ENCODE results near the gene SYNM.

The SYNM gene

DNA sequence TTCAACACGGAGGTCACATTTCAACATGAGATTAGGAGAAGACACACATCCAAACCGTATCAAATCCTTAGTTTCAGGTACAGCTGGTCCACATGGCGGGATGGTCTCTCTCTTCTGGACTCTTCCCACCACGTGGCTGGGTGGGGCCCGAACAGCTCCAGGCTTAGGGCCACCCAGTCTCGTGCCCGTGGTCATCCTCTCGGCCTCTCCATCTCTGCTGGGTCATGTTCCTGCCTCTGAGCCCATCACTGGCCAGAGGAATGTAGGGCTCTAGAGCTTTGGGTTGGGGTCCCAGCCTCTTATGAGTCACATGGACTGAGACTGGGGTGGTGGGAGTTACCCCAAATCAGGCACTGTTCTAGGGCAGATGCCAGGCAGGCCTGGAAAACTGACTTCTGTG lies 12.2 kb downstream of the SYNM start:
- no peak for TF ChIP-seq TAF1 (IDR thresholded peaks at IDR 0.05; ENCODE audit: borderline replicate concordance, insufficient read depth, low read length)

GRCh38 chr15:99117563-99118257 lies 12.8 kb downstream of the SYNM start:
- TF ChIP-seq FOXP2 (optimal IDR thresholded peaks at IDR 0.05; ENCODE audit: borderline replicate concordance, extremely low read depth, extremely low read length, insufficient read depth) (no peak), POLR2AphosphoS5 (IDR thresholded peaks at IDR 0.05; ENCODE audit: low read depth, low read length) (no peak), TAF1 (IDR thresholded peaks at IDR 0.05; ENCODE audit: borderline replicate concordance, insufficient read depth, low read length) (no peak), SIN3A (IDR thresholded peaks at IDR 0.05; ENCODE audit: borderline replicate concordance, insufficient read depth, low read length) (no peak)
- TF ChIP-seq, protein P1, sequence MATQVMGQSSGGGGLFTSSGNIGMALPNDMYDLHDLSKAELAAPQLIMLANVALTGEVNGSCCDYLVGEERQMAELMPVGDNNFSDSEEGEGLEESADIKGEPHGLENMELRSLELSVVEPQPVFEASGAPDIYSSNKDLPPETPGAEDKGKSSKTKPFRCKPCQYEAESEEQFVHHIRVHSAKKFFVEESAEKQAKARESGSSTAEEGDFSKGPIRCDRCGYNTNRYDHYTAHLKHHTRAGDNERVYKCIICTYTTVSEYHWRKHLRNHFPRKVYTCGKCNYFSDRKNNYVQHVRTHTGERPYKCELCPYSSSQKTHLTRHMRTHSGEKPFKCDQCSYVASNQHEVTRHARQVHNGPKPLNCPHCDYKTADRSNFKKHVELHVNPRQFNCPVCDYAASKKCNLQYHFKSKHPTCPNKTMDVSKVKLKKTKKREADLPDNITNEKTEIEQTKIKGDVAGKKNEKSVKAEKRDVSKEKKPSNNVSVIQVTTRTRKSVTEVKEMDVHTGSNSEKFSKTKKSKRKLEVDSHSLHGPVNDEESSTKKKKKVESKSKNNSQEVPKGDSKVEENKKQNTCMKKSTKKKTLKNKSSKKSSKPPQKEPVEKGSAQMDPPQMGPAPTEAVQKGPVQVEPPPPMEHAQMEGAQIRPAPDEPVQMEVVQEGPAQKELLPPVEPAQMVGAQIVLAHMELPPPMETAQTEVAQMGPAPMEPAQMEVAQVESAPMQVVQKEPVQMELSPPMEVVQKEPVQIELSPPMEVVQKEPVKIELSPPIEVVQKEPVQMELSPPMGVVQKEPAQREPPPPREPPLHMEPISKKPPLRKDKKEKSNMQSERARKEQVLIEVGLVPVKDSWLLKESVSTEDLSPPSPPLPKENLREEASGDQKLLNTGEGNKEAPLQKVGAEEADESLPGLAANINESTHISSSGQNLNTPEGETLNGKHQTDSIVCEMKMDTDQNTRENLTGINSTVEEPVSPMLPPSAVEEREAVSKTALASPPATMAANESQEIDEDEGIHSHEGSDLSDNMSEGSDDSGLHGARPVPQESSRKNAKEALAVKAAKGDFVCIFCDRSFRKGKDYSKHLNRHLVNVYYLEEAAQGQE (IDR thresholded peaks at IDR 0.05; ENCODE audit: insufficient read depth in 1 of 2, low read depth in 2 of 2, low read length in 2 of 2), result no peak

DNA sequence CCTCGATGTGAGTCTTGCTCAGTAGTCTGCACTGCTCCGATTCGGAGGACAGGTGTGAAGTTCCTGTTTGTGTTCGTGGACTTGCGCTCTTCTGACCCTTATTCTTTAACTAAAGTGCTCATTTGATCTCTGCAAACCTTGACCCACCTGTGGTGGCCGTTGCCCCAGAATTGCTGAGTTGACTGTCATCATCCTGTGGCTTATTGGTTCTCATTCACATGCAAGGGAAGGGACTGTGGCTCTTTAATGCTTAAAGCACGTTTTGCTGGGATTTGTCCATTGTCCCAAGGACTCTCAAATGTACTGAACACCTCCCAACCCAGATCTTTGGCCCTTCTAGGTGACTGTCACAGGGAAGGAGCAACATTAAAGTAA lies 13.4 kb downstream of the SYNM start:
- TF ChIP-seq, protein P1 (IDR thresholded peaks at IDR 0.05; ENCODE audit: insufficient read depth in 1 of 2, low read depth in 2 of 2, low read length in 2 of 2), result no peak
- TF ChIP-seq SIN3A (IDR thresholded peaks at IDR 0.05; ENCODE audit: borderline replicate concordance, insufficient read depth, low read length), result no peak
- no peak for TF ChIP-seq FOXP2 (optimal IDR thresholded peaks at IDR 0.05; ENCODE audit: borderline replicate concordance, extremely low read depth, extremely low read length, insufficient read depth)
- no peak for TF ChIP-seq POLR2AphosphoS5 (IDR thresholded peaks at IDR 0.05; ENCODE audit: low read depth, low read length)
- TF ChIP-seq TAF1 (IDR thresholded peaks at IDR 0.05; ENCODE audit: borderline replicate concordance, insufficient read depth, low read length), result no peak

- TF ChIP-seq TAF1 (IDR thresholded peaks at IDR 0.05; ENCODE audit: borderline replicate concordance, insufficient read depth, low read length) (no peak), SIN3A (IDR thresholded peaks at IDR 0.05; ENCODE audit: borderline replicate concordance, insufficient read depth, low read length) (no peak), POLR2AphosphoS5 (IDR thresholded peaks at IDR 0.05; ENCODE audit: low read depth, low read length) (no peak), FOXP2 (optimal IDR thresholded peaks at IDR 0.05; ENCODE audit: borderline replicate concordance, extremely low read depth, extremely low read length, insufficient read depth) (no peak)
- TF ChIP-seq, protein P1 (IDR thresholded peaks at IDR 0.05; ENCODE audit: insufficient read depth in 1 of 2, low read depth in 2 of 2, low read length in 2 of 2), result no peak
Measured at GRCh38 chr15:99118801-99119546, 14.1 kb downstream of the SYNM start.

GRCh38 chr15:99120050-99120777 lies 15.3 kb downstream of the SYNM start:
- no peak for TF ChIP-seq FOXP2 (optimal IDR thresholded peaks at IDR 0.05; ENCODE audit: borderline replicate concordance, extremely low read depth, extremely low read length, insufficient read depth)
- TF ChIP-seq, protein P1 (IDR thresholded peaks at IDR 0.05; ENCODE audit: insufficient read depth in 1 of 2, low read depth in 2 of 2, low read length in 2 of 2), result no peak
- TF ChIP-seq POLR2AphosphoS5 (IDR thresholded peaks at IDR 0.05; ENCODE audit: low read depth, low read length), result no peak
- no peak for TF ChIP-seq TAF1 (IDR thresholded peaks at IDR 0.05; ENCODE audit: borderline replicate concordance, insufficient read depth, low read length)
- no peak for TF ChIP-seq SIN3A (IDR thresholded peaks at IDR 0.05; ENCODE audit: borderline replicate concordance, insufficient read depth, low read length)

Measured in PFSK-1 (cell line).